Measurements from ENCODE around the gene MEIOSIN.
A peak's percentile ranks its signal among the peaks of the same experiment; 100 is the strongest.

MEIOSIN gene

GRCh38 chr19:45777395-45777961 is 44.2 kb downstream of the MEIOSIN start:
- no peaks in the 10 kb centered on the region for H3K9me3 ChIP-seq (ENCODE audit: insufficient read depth, low read depth, low read length)
- peaks cover 15% of the 10 kb centered on the region for H3K27me3 ChIP-seq (ENCODE audit: insufficient read depth, low read length)
- peaks cover 12% of the 10 kb centered on the region for H3K4me1 ChIP-seq (ENCODE audit: insufficient read depth, low read length)
- H3K36me3 ChIP-seq (ENCODE audit: insufficient read depth, low read depth, low read length) = peaks cover 25% of the 10 kb centered on the region
- no peak overlapping the region for H3K4me3 ChIP-seq (ENCODE audit: low read length)
- no peak overlapping the region for H3K9ac ChIP-seq (ENCODE audit: low read depth, low read length)
- no peak overlapping the region for H3K27ac ChIP-seq (ENCODE audit: low read length)

- H3K4me1 ChIP-seq (ENCODE audit: insufficient read depth, low read length) = peaks cover 15% of the 10 kb centered on the region
- no peaks in the 10 kb centered on the region for H3K9me3 ChIP-seq (ENCODE audit: insufficient read depth, low read depth, low read length)
- H3K27ac ChIP-seq (ENCODE audit: low read length) = no peak overlapping the region
- no peak overlapping the region for H3K9ac ChIP-seq (ENCODE audit: low read depth, low read length)
- H3K36me3 ChIP-seq (ENCODE audit: insufficient read depth, low read depth, low read length) = peaks cover 23% of the 10 kb centered on the region
- no peak overlapping the region for H3K4me3 ChIP-seq (ENCODE audit: low read length)
- H3K27me3 ChIP-seq (ENCODE audit: insufficient read depth, low read length) = peaks cover 15% of the 10 kb centered on the region
Observed at GRCh38 chr19:45778010-45778661, 44.9 kb downstream of the MEIOSIN start.

GRCh38 chr19:45779231-45780145 is 46.2 kb downstream of the MEIOSIN start:
- no peak overlapping the region for H3K27ac ChIP-seq (ENCODE audit: low read length)
- H3K27me3 ChIP-seq (ENCODE audit: insufficient read depth, low read length) = peaks cover 15% of the 10 kb centered on the region
- peaks cover 17% of the 10 kb centered on the region for H3K36me3 ChIP-seq (ENCODE audit: insufficient read depth, low read depth, low read length)
- peaks cover 16% of the 10 kb centered on the region for H3K4me1 ChIP-seq (ENCODE audit: insufficient read depth, low read length)
- peak overlapping the region; percentile 22; the same call in 1 of the 2 replicates for H3K9ac ChIP-seq (ENCODE audit: low read depth, low read length)
- H3K4me3 ChIP-seq (ENCODE audit: low read length) = peak overlapping the region; percentile 63
- H3K9me3 ChIP-seq (ENCODE audit: insufficient read depth, low read depth, low read length) = no peaks in the 10 kb centered on the region

GRCh38 chr19:45780146-45780447 is 46.9 kb downstream of the MEIOSIN start:
- H3K27me3 ChIP-seq (ENCODE audit: insufficient read depth, low read length) = peaks cover 15% of the 10 kb centered on the region
- H3K9ac ChIP-seq (ENCODE audit: low read depth, low read length) = peak overlapping the region; percentile 22; the same call in 1 of the 2 replicates
- no peak overlapping the region for H3K27ac ChIP-seq (ENCODE audit: low read length)

GRCh38 chr19:45780448-45781213 is 47.4 kb downstream of the MEIOSIN start:
- H3K36me3 ChIP-seq (ENCODE audit: insufficient read depth, low read depth, low read length) = peaks cover 28% of the 10 kb centered on the region
- no peak overlapping the region; the same call in 1 of the 2 replicates for H3K4me3 ChIP-seq (ENCODE audit: low read length)
- H3K9ac ChIP-seq (ENCODE audit: low read depth, low read length) = peak overlapping the region; percentile 22; the same call in 1 of the 2 replicates
- peaks cover 16% of the 10 kb centered on the region for H3K4me1 ChIP-seq (ENCODE audit: insufficient read depth, low read length)
- H3K27ac ChIP-seq (ENCODE audit: low read length) = no peak overlapping the region
- no peaks in the 10 kb centered on the region for H3K9me3 ChIP-seq (ENCODE audit: insufficient read depth, low read depth, low read length)
- H3K27me3 ChIP-seq (ENCODE audit: insufficient read depth, low read length) = peaks cover 15% of the 10 kb centered on the region

More at GRCh38 chr19:45780146-45780447, 46.9 kb downstream of the MEIOSIN start:
- peaks cover 16% of the 10 kb centered on the region for H3K4me1 ChIP-seq (ENCODE audit: insufficient read depth, low read length)
- H3K9me3 ChIP-seq (ENCODE audit: insufficient read depth, low read depth, low read length) = no peaks in the 10 kb centered on the region
- peak overlapping the region; percentile 45; the same call in 1 of the 2 replicates for H3K4me3 ChIP-seq (ENCODE audit: low read length)
- peaks cover 23% of the 10 kb centered on the region for H3K36me3 ChIP-seq (ENCODE audit: insufficient read depth, low read depth, low read length)

- H3K4me3 ChIP-seq (ENCODE audit: low read length) = no peak overlapping the region
- H3K4me1 ChIP-seq (ENCODE audit: insufficient read depth, low read length) = peaks cover 16% of the 10 kb centered on the region
- peaks cover 31% of the 10 kb centered on the region for H3K36me3 ChIP-seq (ENCODE audit: insufficient read depth, low read depth, low read length)
- no peak overlapping the region for H3K9ac ChIP-seq (ENCODE audit: low read depth, low read length)
- no peaks in the 10 kb centered on the region for H3K9me3 ChIP-seq (ENCODE audit: insufficient read depth, low read depth, low read length)
- no peak overlapping the region for H3K27ac ChIP-seq (ENCODE audit: low read length)
- H3K27me3 ChIP-seq (ENCODE audit: insufficient read depth, low read length) = peaks cover 15% of the 10 kb centered on the region
Observed at GRCh38 chr19:45781214-45782161, 48.2 kb downstream of the MEIOSIN start.

- Histone ChIP-seq H3K27ac (ENCODE audit: low read length) (no peak within 1 kb of the TSS), H3K4me3 (ENCODE audit: low read length) (no peak within 1 kb of the TSS), H3K36me3 (ENCODE audit: insufficient read depth, low read depth, low read length) (peaks cover 31% of the 10 kb centered on the region), H3K4me1 (ENCODE audit: insufficient read depth, low read length) (peaks cover 16% of the 10 kb centered on the region), H3K9me3 (ENCODE audit: insufficient read depth, low read depth, low read length) (no peaks in the 10 kb centered on the region), H3K27me3 (ENCODE audit: insufficient read depth, low read length) (peaks cover 15% of the 10 kb centered on the region), H3K9ac (ENCODE audit: low read depth, low read length) (no peak within 1 kb of the TSS; the same call in 1 of the 2 replicates)
Observed at GRCh38 chr19:45782162-45782691, 49.0 kb downstream of the MEIOSIN start, which contains the start of gene DMPK. DMPK (minus strand) TSS chr19:45782490; CDS start chr19:45782352, 138 bp downstream.

- Histone ChIP-seq H3K27me3 (ENCODE audit: insufficient read depth, low read length) (peaks cover 15% of the 10 kb centered on the region), H3K9ac (ENCODE audit: low read depth, low read length) (no peak overlapping the region; the same call in 1 of the 2 replicates), H3K36me3 (ENCODE audit: insufficient read depth, low read depth, low read length) (peaks cover 28% of the 10 kb centered on the region), H3K4me1 (ENCODE audit: insufficient read depth, low read length) (peaks cover 16% of the 10 kb centered on the region), H3K9me3 (ENCODE audit: insufficient read depth, low read depth, low read length) (no peaks in the 10 kb centered on the region), H3K4me3 (ENCODE audit: low read length) (no peak overlapping the region), H3K27ac (ENCODE audit: low read length) (no peak overlapping the region)
Observed at GRCh38 chr19:45782820-45783785, 49.9 kb downstream of the MEIOSIN start.

- no peak overlapping the region for H3K4me3 ChIP-seq (ENCODE audit: low read length)
- peaks cover 16% of the 10 kb centered on the region for H3K4me1 ChIP-seq (ENCODE audit: insufficient read depth, low read length)
- H3K27me3 ChIP-seq (ENCODE audit: insufficient read depth, low read length) = peaks cover 15% of the 10 kb centered on the region
- H3K9ac ChIP-seq (ENCODE audit: low read depth, low read length) = no peak overlapping the region
- H3K27ac ChIP-seq (ENCODE audit: low read length) = no peak overlapping the region
- H3K9me3 ChIP-seq (ENCODE audit: insufficient read depth, low read depth, low read length) = no peaks in the 10 kb centered on the region
- H3K36me3 ChIP-seq (ENCODE audit: insufficient read depth, low read depth, low read length) = peaks cover 38% of the 10 kb centered on the region
Observed at GRCh38 chr19:45784096-45784495, 50.9 kb downstream of the MEIOSIN start.
